GM21367 (cell line): ENCODE data around the gene DNAJB14.
"Not testable (repeated sequence)": the region's sequence is repeated elsewhere in the genome, so short reads cannot be mapped to it uniquely, and the experiment has no call there.

Experiments
- ATAC-seq: cut with Tn5 transposase; IDR thresholded peaks from one replicate; pipeline ENCODE4 v1.9.1; 2021; ENCODE audit not compliant: unreplicated experiment

Gene DNAJB14

GRCh38 chr4:99946356-99947189 is at the start of gene DNAJB14:
TSS of gene DNAJB14 (minus strand) at chr4:99946618. CDS start at chr4:99946571, 47 bp downstream.
- peak; percentile 38 for ATAC-seq

- no peak for ATAC-seq
Measured at GRCh38 chr4:99991741-99992140, 45.3 kb upstream of the DNAJB14 start.

GRCh38 chr4:99987681-99988080 is 41.3 kb upstream of the DNAJB14 start:
- ATAC-seq = no peak

GRCh38 chr4:99986792-99987191 is 40.4 kb upstream of the DNAJB14 start:
- peak; percentile 43 for ATAC-seq

- ATAC-seq = no peak
Measured at GRCh38 chr4:99983289-99983943, 37.0 kb upstream of the DNAJB14 start.

GRCh38 chr4:99979872-99980271 is 33.5 kb upstream of the DNAJB14 start:
- no peak for ATAC-seq

GRCh38 chr4:99971453-99972111 is 25.2 kb upstream of the DNAJB14 start:
- no peak for ATAC-seq

GRCh38 chr4:99968330-99968729 is 21.9 kb upstream of the DNAJB14 start:
- no peak for ATAC-seq

- ATAC-seq = no peak
Measured at GRCh38 chr4:99966692-99967091, 20.3 kb upstream of the DNAJB14 start.

- no peak for ATAC-seq
Measured at GRCh38 chr4:99965674-99966350, 19.4 kb upstream of the DNAJB14 start.

GRCh38 chr4:99965173-99965572 is 18.8 kb upstream of the DNAJB14 start:
- no peak for ATAC-seq

- no peak for ATAC-seq
Measured at GRCh38 chr4:99961711-99962110, 15.3 kb upstream of the DNAJB14 start.

GRCh38 chr4:99960648-99961047 is 14.2 kb upstream of the DNAJB14 start:
- no peak for ATAC-seq

GRCh38 chr4:99958207-99958606 is 11.8 kb upstream of the DNAJB14 start:
- not testable (repeated sequence) for ATAC-seq

GRCh38 chr4:99950913-99951254 is 4.5 kb upstream of the DNAJB14 start:
- ATAC-seq = no peak

GRCh38 chr4:99949999-99950912 is 3.8 kb upstream of the DNAJB14 start, which contains the start of gene H2AZ1:
TSS of gene H2AZ1 (minus strand) at chr4:99950275. CDS start at chr4:99950170, 105 bp downstream.
- peak; percentile 58 for ATAC-seq

- peak; percentile 15 for ATAC-seq
Measured at GRCh38 chr4:99949034-99949998, 2.9 kb upstream of the DNAJB14 start.

- no peak for ATAC-seq
Measured at GRCh38 chr4:99947608-99948007, 1.2 kb upstream of the DNAJB14 start.

GRCh38 chr4:99947190-99947578 is 766 bp upstream of the DNAJB14 start:
- ATAC-seq = no peak
